Mesothelial cell of epicardium (in vitro differentiated cells): ENCODE results near the gene PTGDR2. TPM values are rescaled to one million over a fixed set of nuclear protein-coding genes. Genes with fewer than 3 reads are reported as not detected.
A peak's percentile ranks its signal among the peaks of the same experiment; 100 is the strongest.

ENCODE experiments used
- DNase-seq, 2 experiments: peaks; one replicate each; pipeline ENCODE4 v3.0.0; 2021; ENCODE audit warnings: low spot score in 2 of 2; ENCODE audit not compliant: unreplicated experiment in 2 of 2
- H3K27ac Mint-ChIP-seq: 2 replicates; pipeline ENCODE4 v1.8.0; 2021; ENCODE audit warnings: mixed read lengths
- H3K27me3 Mint-ChIP-seq: 2 replicates; pipeline ENCODE4 v1.8.0; 2021; ENCODE audit warnings: low read depth, mixed read lengths
- H3K36me3 Mint-ChIP-seq: 2 replicates; pipeline ENCODE4 v1.8.0; 2021; ENCODE audit warnings: mixed read lengths
- H3K4me1 Mint-ChIP-seq: 2 replicates; pipeline ENCODE4 v1.8.0; 2021; ENCODE audit warnings: mixed read lengths
- H3K4me3 Mint-ChIP-seq: 2 replicates; pipeline ENCODE4 v1.8.0; 2021; ENCODE audit warnings: mild to moderate bottlenecking, moderate library complexity, mixed read lengths
- H3K9me3 Mint-ChIP-seq: 2 replicates; pipeline ENCODE4 v1.8.0; 2021; ENCODE audit warnings: mixed read lengths
- total RNA-seq: library from RNA; stranded (reverse); gene quantifications from 3 replicates; pipeline ENCODE4 v1.2.1, GENCODE V29; 2021
- TF ChIP-seq, protein P1 (sequence below): fragments of 200-600 bp; sonication (generic); IDR thresholded peaks from one replicate; pipeline ENCODE4 v1.5.0; 2021; ENCODE audit warnings: antibody characterized with exemption; ENCODE audit not compliant: unreplicated experiment

Gene PTGDR2
- total RNA-seq, 1 donor from 2014 or later, result 0.60 TPM

DNA sequence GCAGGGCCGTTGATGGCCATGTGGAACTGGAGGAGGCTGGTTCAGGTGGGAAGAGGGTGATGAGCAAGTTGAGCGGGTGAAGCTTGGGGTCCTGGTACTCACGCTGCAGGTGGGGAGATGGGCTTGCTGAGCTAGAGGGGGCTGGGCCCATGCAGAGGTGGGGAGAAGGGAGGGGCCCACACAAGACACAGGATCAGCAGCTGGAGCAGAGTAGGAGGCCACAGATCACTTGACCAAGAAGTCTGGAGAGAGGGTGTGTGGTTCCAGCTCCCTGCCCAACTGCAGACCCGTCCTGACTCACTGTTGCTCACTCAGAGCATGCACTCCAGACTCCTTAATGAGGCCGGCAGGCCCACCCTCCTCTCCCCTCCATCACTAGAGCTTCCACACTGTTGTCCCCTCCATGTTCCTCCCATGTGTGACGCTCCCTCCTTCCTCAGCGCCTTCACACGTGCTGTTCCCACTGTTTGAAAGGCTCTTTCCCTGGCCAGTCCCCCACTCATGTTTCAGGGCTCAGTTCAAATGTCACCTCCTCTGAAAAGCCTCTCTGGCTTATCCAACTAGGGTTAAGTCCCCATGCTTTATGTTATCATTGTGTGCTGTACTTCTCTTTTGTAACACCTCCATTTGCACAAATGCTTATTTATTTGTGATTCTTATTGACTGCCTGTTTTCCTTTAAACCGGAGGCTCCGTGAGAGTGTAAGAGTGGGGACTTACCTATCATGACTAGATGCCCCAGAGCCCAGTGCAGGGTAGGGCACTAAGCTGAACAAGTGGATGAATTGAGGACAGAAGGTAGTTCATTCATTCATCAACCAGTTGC, 11.5 kb downstream of the PTGDR2 start:
- Mint-ChIP-seq H3K4me3 (peak overlapping the region; percentile 84), H3K27ac (no peak overlapping the region), H3K4me1 (peaks cover 48% of the 10 kb centered on the region), H3K9me3 (no peaks in the 10 kb centered on the region), H3K27me3 (no peaks in the 10 kb centered on the region), H3K36me3 (peaks cover 5% of the 10 kb centered on the region)
- TF ChIP-seq, protein P1, sequence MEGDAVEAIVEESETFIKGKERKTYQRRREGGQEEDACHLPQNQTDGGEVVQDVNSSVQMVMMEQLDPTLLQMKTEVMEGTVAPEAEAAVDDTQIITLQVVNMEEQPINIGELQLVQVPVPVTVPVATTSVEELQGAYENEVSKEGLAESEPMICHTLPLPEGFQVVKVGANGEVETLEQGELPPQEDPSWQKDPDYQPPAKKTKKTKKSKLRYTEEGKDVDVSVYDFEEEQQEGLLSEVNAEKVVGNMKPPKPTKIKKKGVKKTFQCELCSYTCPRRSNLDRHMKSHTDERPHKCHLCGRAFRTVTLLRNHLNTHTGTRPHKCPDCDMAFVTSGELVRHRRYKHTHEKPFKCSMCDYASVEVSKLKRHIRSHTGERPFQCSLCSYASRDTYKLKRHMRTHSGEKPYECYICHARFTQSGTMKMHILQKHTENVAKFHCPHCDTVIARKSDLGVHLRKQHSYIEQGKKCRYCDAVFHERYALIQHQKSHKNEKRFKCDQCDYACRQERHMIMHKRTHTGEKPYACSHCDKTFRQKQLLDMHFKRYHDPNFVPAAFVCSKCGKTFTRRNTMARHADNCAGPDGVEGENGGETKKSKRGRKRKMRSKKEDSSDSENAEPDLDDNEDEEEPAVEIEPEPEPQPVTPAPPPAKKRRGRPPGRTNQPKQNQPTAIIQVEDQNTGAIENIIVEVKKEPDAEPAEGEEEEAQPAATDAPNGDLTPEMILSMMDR, result no peak
- no peak for DNase-seq

DNA sequence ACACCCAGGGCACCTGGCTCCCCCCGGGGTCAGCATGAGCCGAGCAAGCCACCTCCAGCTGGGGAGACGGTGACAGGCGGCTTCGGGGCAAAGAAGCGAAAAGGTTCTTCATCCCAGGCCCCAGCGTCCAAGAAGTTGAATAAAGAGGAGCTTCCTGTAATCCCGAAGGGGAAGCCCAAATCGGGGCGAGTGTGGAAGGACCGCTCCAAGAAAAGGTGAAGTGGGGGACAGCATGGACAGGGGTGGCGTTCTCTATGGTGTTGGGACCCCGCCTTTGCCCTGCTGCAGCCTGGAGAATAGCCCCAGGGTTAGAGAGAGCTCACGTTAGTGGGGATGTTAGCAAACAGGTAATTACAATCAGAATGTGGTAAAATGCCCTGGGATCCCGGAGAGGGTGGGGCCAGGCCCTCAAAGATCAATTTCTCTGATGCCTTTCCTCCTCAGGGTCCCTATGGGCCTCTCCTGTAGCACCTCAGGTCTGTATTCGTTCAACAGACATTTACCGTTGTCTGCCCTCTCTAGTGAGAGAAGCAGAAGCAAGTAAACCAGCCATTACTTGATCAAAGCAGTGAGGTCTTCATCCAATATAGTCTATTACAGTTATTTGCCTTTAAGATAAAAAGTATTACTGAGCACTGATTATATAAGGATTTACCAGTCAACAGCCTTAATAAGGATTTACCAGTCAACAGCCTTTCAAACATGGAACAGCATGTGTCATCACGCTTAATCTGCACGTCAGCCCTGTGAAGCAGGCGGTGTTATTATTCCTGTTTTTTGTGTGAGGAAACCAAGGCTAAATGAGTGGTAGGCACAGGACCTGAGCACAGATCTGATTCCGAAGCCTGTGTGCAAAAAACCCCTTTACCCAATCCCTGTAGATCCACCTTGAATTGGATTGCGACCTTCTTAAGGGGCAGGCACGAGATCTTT, 12.8 kb downstream of the PTGDR2 start:
- no peak for DNase-seq
- Mint-ChIP-seq H3K36me3 (no peaks in the 10 kb centered on the region), H3K4me1 (peaks cover 48% of the 10 kb centered on the region), H3K27me3 (no peaks in the 10 kb centered on the region), H3K9me3 (no peaks in the 10 kb centered on the region), H3K4me3 (peak overlapping the region; percentile 84), H3K27ac (peak overlapping the region; percentile 96)
- TF ChIP-seq, protein P1, result no peak

DNA sequence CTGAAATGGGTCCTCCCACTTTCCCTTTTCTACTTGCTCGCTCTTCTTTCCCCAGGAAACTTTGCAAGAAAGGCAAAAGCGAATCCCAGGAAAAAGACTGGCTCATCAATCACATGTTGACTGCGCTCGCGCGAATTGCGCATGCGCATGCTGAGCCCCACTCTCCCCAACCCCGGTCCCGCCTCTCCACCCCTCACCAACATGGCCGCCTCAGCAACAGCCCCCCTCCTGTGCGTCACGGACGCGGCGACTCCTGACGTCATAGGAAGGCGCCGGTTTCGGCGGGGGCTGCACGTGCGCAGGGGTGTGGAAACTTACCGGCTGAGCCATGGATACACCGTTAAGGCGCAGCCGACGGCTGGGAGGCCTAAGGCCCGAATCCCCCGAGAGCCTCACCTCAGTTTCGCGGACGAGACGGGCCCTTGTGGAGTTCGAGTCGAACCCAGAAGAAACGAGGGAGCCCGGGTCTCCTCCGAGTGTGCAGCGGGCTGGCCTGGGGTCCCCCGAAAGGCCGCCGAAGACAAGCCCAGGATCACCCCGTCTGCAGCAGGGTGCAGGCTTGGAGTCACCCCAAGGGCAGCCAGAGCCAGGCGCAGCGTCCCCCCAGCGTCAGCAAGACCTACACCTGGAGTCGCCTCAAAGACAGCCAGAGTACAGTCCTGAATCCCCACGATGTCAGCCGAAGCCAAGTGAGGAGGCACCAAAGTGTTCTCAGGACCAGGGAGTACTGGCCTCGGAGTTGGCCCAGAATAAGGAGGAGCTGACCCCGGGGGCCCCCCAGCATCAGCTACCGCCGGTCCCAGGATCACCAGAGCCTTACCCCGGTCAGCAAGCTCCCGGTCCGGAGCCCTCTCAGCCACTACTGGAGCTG, 13.7 kb downstream of the PTGDR2 start, which contains the start of gene CCDC86:
CCDC86 (plus strand) TSS at position 317 of the 871 bp plus-strand sequence; CDS start at position 329, 12 bp downstream.
- Mint-ChIP-seq H3K4me1 (peaks cover 48% of the 10 kb centered on the region), H3K9me3 (no peaks in the 10 kb centered on the region), H3K4me3 (peak within 1 kb of the TSS; percentile 84), H3K36me3 (no peaks in the 10 kb centered on the region), H3K27me3 (peaks cover 4% of the 10 kb centered on the region), H3K27ac (peak within 1 kb of the TSS; percentile 96)
- TF ChIP-seq, protein P1, result no peak
- DNase-seq, result peak; percentile 98 to 100

DNA sequence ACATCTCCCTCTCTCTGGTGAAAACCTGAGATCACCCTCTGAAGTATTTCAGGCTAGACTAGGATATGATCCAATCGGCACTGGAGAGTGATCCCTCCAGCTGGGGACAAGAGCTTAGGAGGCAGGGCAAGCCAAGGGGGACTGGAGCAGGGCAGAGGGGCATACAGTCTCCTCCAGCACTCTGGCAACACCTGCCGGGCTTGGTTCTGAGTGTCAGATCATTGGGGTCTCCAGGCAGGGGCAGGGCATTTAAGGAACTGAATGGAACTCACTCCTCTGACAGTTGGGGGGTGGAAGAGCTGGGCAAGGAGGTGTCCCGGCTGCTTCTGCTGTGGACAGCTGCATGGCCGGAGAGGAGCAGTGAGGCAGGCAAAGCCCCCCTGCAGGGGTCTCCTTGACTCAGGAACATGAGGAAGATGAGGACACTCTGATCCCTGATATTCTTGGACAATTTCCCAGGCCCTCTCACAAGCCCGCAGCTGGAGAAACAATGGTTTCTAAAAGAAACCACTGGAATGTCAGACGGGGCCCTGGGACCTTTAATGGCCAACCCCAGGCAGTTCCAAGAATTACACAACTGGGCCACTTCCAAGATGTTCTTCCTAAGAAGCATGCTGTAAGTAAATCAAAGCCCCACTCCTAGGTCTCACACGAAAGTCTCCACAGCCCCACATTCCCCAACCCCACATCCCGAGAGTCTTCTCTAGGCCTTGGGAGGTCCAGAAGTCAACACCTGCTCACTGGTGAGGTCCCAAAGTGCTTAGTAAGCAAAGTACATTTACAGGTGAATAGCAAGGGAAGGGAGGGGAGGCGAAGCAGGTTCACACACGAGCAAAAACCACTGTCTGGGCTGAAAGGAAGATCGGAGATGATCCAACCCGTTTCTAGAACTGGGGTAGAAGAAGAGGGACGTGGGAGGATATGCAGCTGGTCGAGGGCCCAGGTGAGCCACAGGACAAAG, 15.0 kb downstream of the PTGDR2 start:
- Mint-ChIP-seq H3K36me3 (no peaks in the 10 kb centered on the region), H3K27me3 (peaks cover 11% of the 10 kb centered on the region), H3K27ac (peak overlapping the region; percentile 96), H3K4me3 (peak overlapping the region; percentile 84), H3K9me3 (no peaks in the 10 kb centered on the region), H3K4me1 (peaks cover 48% of the 10 kb centered on the region)
- DNase-seq, result no peak
- TF ChIP-seq, protein P1, result no peak
